Islet precursor cell (in vitro differentiated cells): Measurements from ENCODE around the gene ECPAS.
"Not testable (repeated sequence)": the region's sequence is repeated elsewhere in the genome, so short reads cannot be mapped to it uniquely, and the experiment has no call there.

Source experiments
- DNase-seq: peaks from one replicate; pipeline ENCODE4 v3.0.0-alpha.2; 2018

ECPAS gene

GRCh38 chr9:111483858-111484571 is at the start of gene ECPAS:
Gene ECPAS, minus strand, starts transcription at chr9:111484383. Its CDS starts 11,465 bp downstream, at chr9:111472918.
- DNase-seq = peak; percentile 92

- DNase-seq = no peak
Measured at GRCh38 chr9:111533099-111533790, 49.1 kb upstream of the ECPAS start.

- no peak for DNase-seq
Measured at GRCh38 chr9:111531716-111532115, 47.5 kb upstream of the ECPAS start.

GRCh38 chr9:111529787-111530186 is 45.6 kb upstream of the ECPAS start:
- DNase-seq = no peak

- DNase-seq = no peak
Measured at GRCh38 chr9:111527347-111527746, 43.2 kb upstream of the ECPAS start.

GRCh38 chr9:111525056-111525977 is 41.1 kb upstream of the ECPAS start, which contains the start of gene ZNF483:
Gene ZNF483, plus strand, starts transcription at chr9:111525179. Its CDS starts 2,217 bp downstream, at chr9:111527396.
- peak; percentile 92 for DNase-seq

GRCh38 chr9:111524731-111525055 is 40.5 kb upstream of the ECPAS start:
- DNase-seq = no peak

- no peak for DNase-seq
Measured at GRCh38 chr9:111516061-111516465, 31.9 kb upstream of the ECPAS start.

- DNase-seq = no peak
Measured at GRCh38 chr9:111514967-111515366, 30.8 kb upstream of the ECPAS start.

GRCh38 chr9:111511581-111511980 is 27.4 kb upstream of the ECPAS start:
- DNase-seq = not testable (repeated sequence)

GRCh38 chr9:111502506-111502905 is 18.3 kb upstream of the ECPAS start:
- DNase-seq = no peak

GRCh38 chr9:111501648-111502047 is 17.5 kb upstream of the ECPAS start:
- no peak for DNase-seq

GRCh38 chr9:111501005-111501562 is 16.9 kb upstream of the ECPAS start:
- DNase-seq = no peak

GRCh38 chr9:111497196-111497595 is 13.0 kb upstream of the ECPAS start:
- not testable (repeated sequence) for DNase-seq

- no peak for DNase-seq
Measured at GRCh38 chr9:111484572-111484894, 350 bp upstream of the ECPAS start.

GRCh38 chr9:111483439-111483857 is 735 bp downstream of the ECPAS start:
- DNase-seq = no peak

GRCh38 chr9:111482694-111483438 is 1.3 kb downstream of the ECPAS start:
- DNase-seq = peak; percentile 85

GRCh38 chr9:111481885-111482636 is 2.1 kb downstream of the ECPAS start:
- no peak for DNase-seq

GRCh38 chr9:111477677-111478076 is 6.5 kb downstream of the ECPAS start:
- no peak for DNase-seq

GRCh38 chr9:111475195-111475594 is 9.0 kb downstream of the ECPAS start:
- no peak for DNase-seq

GRCh38 chr9:111474385-111474784 is 9.8 kb downstream of the ECPAS start:
- DNase-seq = no peak
